ENCODE results near the gene TMEM232. TPM values are rescaled to one million over a fixed set of nuclear protein-coding genes. Genes with fewer than 3 reads are reported as not detected.

The TMEM232 gene
- total and polyA plus RNA-seq, 2 experiments from 2014 or later = 0.78 to 6.2 TPM

GRCh38 chr5:110760158-110760557 is 33.7 kb upstream of the TMEM232 start:
- H3K9ac ChIP-seq = no peak overlapping the region
- no peaks in the 10 kb centered on the region for H3K27me3 ChIP-seq (replicated peaks; ENCODE audit: insufficient read depth)
- WGBS, 2 experiments (ENCODE audit: low coverage in 1 of 2, low lambda C conversion rate in 2 of 2, missing lambda C conversion rate in 2 of 2) = 95 to 97% methylated on average over 1 of the region's 1 CpG
- in situ Hi-C loops (cut with MboI) = no loop called here
- no peak overlapping the region for H3K27ac ChIP-seq
- TF ChIP-seq EZH2 (IDR thresholded peaks at IDR 0.05; ENCODE audit: insufficient read depth, poor library complexity, severe bottlenecking) (no peak), EZH2phosphoT487 (IDR thresholded peaks at IDR 0.05; ENCODE audit: insufficient read depth, low read depth) (no peak)
- no peaks in the 10 kb centered on the region; the same call in 1 of the 2 replicates for H4K20me1 ChIP-seq (ENCODE audit: insufficient read depth)
- H3K36me3 ChIP-seq (ENCODE audit: low read depth) = peaks cover 47% of the 10 kb centered on the region
- H3K9me3 ChIP-seq (ENCODE audit: low read depth) = no peaks in the 10 kb centered on the region
- H3K9me2 ChIP-seq (ENCODE audit: insufficient read depth) = no peaks in the 10 kb centered on the region
- peaks cover 19% of the 10 kb centered on the region; the same call in 1 of the 2 replicates for H3F3A ChIP-seq (ENCODE audit: insufficient read depth)
- no peak overlapping the region for H2AFZ ChIP-seq
- no peak overlapping the region for H3K4me2 ChIP-seq (ENCODE audit: unreplicated experiment)
- no peak overlapping the region for H3K4me3 ChIP-seq
- H3K79me2 ChIP-seq (ENCODE audit: insufficient read depth) = no peaks in the 10 kb centered on the region
- no peak for DNase-seq
- H3K4me1 ChIP-seq (ENCODE audit: insufficient read depth) = no peaks in the 10 kb centered on the region

- no peaks in the 10 kb centered on the region for H3K9me3 ChIP-seq (ENCODE audit: low read depth)
- no peak overlapping the region for H3K4me3 ChIP-seq
- peaks cover 20% of the 10 kb centered on the region; the same call in 1 of the 2 replicates for H3F3A ChIP-seq (ENCODE audit: insufficient read depth)
- no peaks in the 10 kb centered on the region for H3K27me3 ChIP-seq (replicated peaks; ENCODE audit: insufficient read depth)
- no peak overlapping the region for H3K4me2 ChIP-seq (ENCODE audit: unreplicated experiment)
- no peak overlapping the region for H3K9ac ChIP-seq
- H3K9me2 ChIP-seq (ENCODE audit: insufficient read depth) = no peaks in the 10 kb centered on the region
- H3K4me1 ChIP-seq (ENCODE audit: insufficient read depth) = no peaks in the 10 kb centered on the region
- 0 out of 2 replicates have a peak overlapping the region, but pooled peaks have one; percentile 3 for H3K27ac ChIP-seq
- peaks cover 40% of the 10 kb centered on the region for H3K36me3 ChIP-seq (ENCODE audit: low read depth)
- in situ Hi-C loops (cut with MboI) = no loop called here
- TF ChIP-seq EZH2phosphoT487 (IDR thresholded peaks at IDR 0.05; ENCODE audit: insufficient read depth, low read depth) = no peak
- TF ChIP-seq EZH2 (IDR thresholded peaks at IDR 0.05; ENCODE audit: insufficient read depth, poor library complexity, severe bottlenecking) = no peak
- peak; percentile 61 for DNase-seq
- H2AFZ ChIP-seq = peak overlapping the region; percentile 39; the same call in 1 of the 2 replicates
- no peaks in the 10 kb centered on the region for H3K79me2 ChIP-seq (ENCODE audit: insufficient read depth)
- H4K20me1 ChIP-seq (ENCODE audit: insufficient read depth) = no peaks in the 10 kb centered on the region; the same call in 1 of the 2 replicates
- WGBS, 2 experiments (ENCODE audit: low coverage in 1 of 2, low lambda C conversion rate in 2 of 2, missing lambda C conversion rate in 2 of 2) = 50 to 51% methylated on average over 4 of the region's 4 CpGs
Measured at GRCh38 chr5:110757118-110757729, 30.8 kb upstream of the TMEM232 start.

- DNase-seq = no peak
Measured at GRCh38 chr5:110754181-110754580, 27.7 kb upstream of the TMEM232 start.

GRCh38 chr5:110753600-110753999 is 27.1 kb upstream of the TMEM232 start:
- in situ Hi-C loops (cut with MboI) = no loop called here
- no peaks in the 10 kb centered on the region for H3K27me3 ChIP-seq (replicated peaks; ENCODE audit: insufficient read depth)
- H2AFZ ChIP-seq = no peak overlapping the region
- peaks cover 25% of the 10 kb centered on the region for H3K36me3 ChIP-seq (ENCODE audit: low read depth)
- no peaks in the 10 kb centered on the region; the same call in 1 of the 2 replicates for H4K20me1 ChIP-seq (ENCODE audit: insufficient read depth)
- H3K4me1 ChIP-seq (ENCODE audit: insufficient read depth) = no peaks in the 10 kb centered on the region
- peaks cover 25% of the 10 kb centered on the region; the same call in 1 of the 2 replicates for H3F3A ChIP-seq (ENCODE audit: insufficient read depth)
- peaks cover 9% of the 10 kb centered on the region; the same call in 1 of the 2 replicates for H3K79me2 ChIP-seq (ENCODE audit: insufficient read depth)
- no peak overlapping the region for H3K27ac ChIP-seq
- H3K9ac ChIP-seq = no peak overlapping the region
- no peak overlapping the region for H3K4me3 ChIP-seq
- H3K4me2 ChIP-seq (ENCODE audit: unreplicated experiment) = no peak overlapping the region
- no peaks in the 10 kb centered on the region for H3K9me2 ChIP-seq (ENCODE audit: insufficient read depth)
- no peak for DNase-seq
- no peaks in the 10 kb centered on the region for H3K9me3 ChIP-seq (ENCODE audit: low read depth)
- no peak for TF ChIP-seq EZH2phosphoT487 (IDR thresholded peaks at IDR 0.05; ENCODE audit: insufficient read depth, low read depth)
- no peak for TF ChIP-seq EZH2 (IDR thresholded peaks at IDR 0.05; ENCODE audit: insufficient read depth, poor library complexity, severe bottlenecking)
- WGBS, 2 experiments (ENCODE audit: low coverage in 1 of 2, low lambda C conversion rate in 2 of 2, missing lambda C conversion rate in 2 of 2) = 80 to 91% methylated on average over 2 of the region's 2 CpGs

More at GRCh38 chr5:110754181-110754580, 27.7 kb upstream of the TMEM232 start:
- Histone ChIP-seq H3K4me1 (ENCODE audit: insufficient read depth) (no peaks in the 10 kb centered on the region), H3K27me3 (replicated peaks; ENCODE audit: insufficient read depth) (no peaks in the 10 kb centered on the region), H2AFZ (no peak overlapping the region), H3F3A (ENCODE audit: insufficient read depth) (peaks cover 25% of the 10 kb centered on the region; the same call in 1 of the 2 replicates), H3K4me2 (ENCODE audit: unreplicated experiment) (no peak overlapping the region), H4K20me1 (ENCODE audit: insufficient read depth) (no peaks in the 10 kb centered on the region; the same call in 1 of the 2 replicates), H3K9ac (no peak overlapping the region), H3K27ac (no peak overlapping the region), H3K9me2 (ENCODE audit: insufficient read depth) (no peaks in the 10 kb centered on the region), H3K9me3 (ENCODE audit: low read depth) (no peaks in the 10 kb centered on the region), H3K4me3 (no peak overlapping the region), H3K79me2 (ENCODE audit: insufficient read depth) (peaks cover 9% of the 10 kb centered on the region; the same call in 1 of the 2 replicates), H3K36me3 (ENCODE audit: low read depth) (peaks cover 27% of the 10 kb centered on the region)
- in situ Hi-C loops (cut with MboI) = no loop called here
- no peak for TF ChIP-seq EZH2phosphoT487 (IDR thresholded peaks at IDR 0.05; ENCODE audit: insufficient read depth, low read depth)
- TF ChIP-seq EZH2 (IDR thresholded peaks at IDR 0.05; ENCODE audit: insufficient read depth, poor library complexity, severe bottlenecking) = no peak

Data from GM23248 (cell line).